Pancreas (tissue), 10 donors: ENCODE data around the gene TSHZ3. TPM values are rescaled to one million over a fixed set of nuclear protein-coding genes. Genes with fewer than 3 reads are reported as not detected.

Experiments
- ATAC-seq, 4 donors: fragments of 200-7000 bp; cut with Tn5 transposase; one replicate each; pipeline versions ENCODE4 v1.8.0 to v1.9.1; 2020; ENCODE audit warnings: mild to moderate bottlenecking in 4 of 4, moderate library complexity in 4 of 4
- DNase-seq, 6 donors: peaks; one replicate each; pipeline ENCODE4 v3.0.0-alpha.2; 2020
- FAIRE-seq: peaks from 2 replicates; lab custom pipeline; 2012; peaks lifted over from hg19 to GRCh38; lab: Jason Lieb, UNC
- H3K27ac ChIP-seq, 4 donors: fragments of 200-600 bp; sonication (generic); 1 replicate in 3 of 4; 2 replicates in 1 of 4; pipeline versions ENCODE4 v1.5.0 to v1.8.0; 2020
- H3K27me3 ChIP-seq, 4 donors: fragments of 200-600 bp; one replicate each; pipeline ENCODE4 v1.8.0; 2021
- H3K36me3 ChIP-seq, 3 donors: fragments of 200-600 bp; sonication (generic) in 1 of 3; one replicate each; pipeline versions ENCODE4 v1.5.0 to v1.8.0; 2020 to 2021
- H3K4me1 ChIP-seq, 3 donors: fragments of 200-600 bp; one replicate each; pipeline ENCODE4 v1.8.0; 2021
- H3K4me3 ChIP-seq, 4 donors: fragments of 200-600 bp; sonication (generic) in 2 of 4; one replicate each; pipeline versions ENCODE4 v1.5.0 to v1.8.0; 2020 to 2021
- H3K9me3 ChIP-seq, 4 donors: fragments of 200-600 bp; one replicate each; pipeline ENCODE4 v1.8.0; 2021
- CTCF ChIP-seq, 4 donors: fragments of 200-600 bp; sonication (generic) in 3 of 4; IDR thresholded peaks; one replicate each; pipeline versions ENCODE4 v1.5.0 to v1.8.0; 2021; ENCODE audit warnings: antibody characterized with exemption in 4 of 4
- WGBS, 2 donors: extraction: QIAGEN DNeasy Blood & Tissue Kit; methylation state at CpG; one replicate each; pipeline ENCODE4 v1.1.7; 2013; 5-methylcytosine and 5-hydroxymethylcytosine counted together
- intact Hi-C, 3 donors: fragments of 100-400 bp; cut with DNase I; formaldehyde crosslinking; loops; one replicate each; pipeline versions ENCODE4 v1.11.1 to v1.14.2; 2022
- polyA plus RNA-seq, 2 donors: library from polyadenylated mRNA; stranded (reverse); fragments of 200-250 nt; gene quantifications; one replicate each; pipeline ENCODE4 v1.2.3, GENCODE V29; 2013
- total RNA-seq, 6 donors: library from RNA; stranded (reverse); fragmentation: NEBNext Ultra II Directional in 4 of 6; extraction: Animal tissue kit (Norgen Biotek cat#: 25700) in 4 of 6; gene quantifications; one replicate each; pipeline versions ENCODE4 v1.2.1 to v1.2.4, GENCODE V29; 2021 to 2023
- donor health status: healthy with polysubstance abuse.
- donor health status: DM: no; HTN: no; CAD: no; lungs with moderate emphysema.
- donor health status: DM: no; HTN: no; CAD: no.
- donor health status: control.
- donor health status: control.
- donor health status: Bipolar disorder and iron deficiency.
- donor health status: DM: yes; HTN: yes; CAD: no.
- donor health status: DM: no; HTN: no; CAD: no.
- donor health status: DM: no; HTN: no; CAD: no.
- donor health status: DM: yes; HTN: yes; CAD: no.

Gene TSHZ3
- total and polyA plus RNA-seq, 8 donors: 0.87 to 3.2 (median 1.5) TPM

GRCh38 chr19:31269425-31270127, 79.7 kb downstream of the TSHZ3 start:
- intact Hi-C loops: no loop called here
- no peak overlapping the region for H3K4me3 ChIP-seq
- H3K27ac ChIP-seq: no peak overlapping the region
- no peak for TF ChIP-seq CTCF (IDR thresholded peaks at IDR 0.05)
- DNase-seq: no peak
- FAIRE-seq: no peak
- H3K36me3 ChIP-seq: no peaks in the 10 kb centered on the region
- peak in 1 of 4 donors; percentile 25 for ATAC-seq
- H3K4me1 ChIP-seq: no peaks in the 10 kb centered on the region
- no peaks in the 10 kb centered on the region for H3K9me3 ChIP-seq
- WGBS, 2 donors: 63 to 67% methylated on average over 10 of the region's 10 CpGs
- H3K27me3 ChIP-seq: no peaks in the 10 kb centered on the region

- FAIRE-seq (no peak), ATAC-seq (peak in 2 of 4 donors; percentile 31 to 44), DNase-seq (no peak)
- TF ChIP-seq CTCF (IDR thresholded peaks at IDR 0.05): no peak
- H3K36me3 ChIP-seq: no peaks in the 10 kb centered on the region
- WGBS, 2 donors: 81 to 85% methylated on average over 15 of the region's 15 CpGs
- no peaks in the 10 kb centered on the region for H3K4me1 ChIP-seq
- no peaks in the 10 kb centered on the region for H3K9me3 ChIP-seq
- no peaks in the 10 kb centered on the region for H3K27me3 ChIP-seq
- H3K27ac ChIP-seq: no peak overlapping the region
- H3K4me3 ChIP-seq: no peak overlapping the region
- intact Hi-C loops: no loop called here
Measured at GRCh38 chr19:31268751-31269383, 80.4 kb downstream of the TSHZ3 start.

- Histone ChIP-seq H3K4me3 (no peak overlapping the region), H3K36me3 (no peaks in the 10 kb centered on the region), H3K4me1 (no peaks in the 10 kb centered on the region), H3K27ac (no peak overlapping the region), H3K27me3 (no peaks in the 10 kb centered on the region), H3K9me3 (no peaks in the 10 kb centered on the region)
- TF ChIP-seq CTCF (IDR thresholded peaks at IDR 0.05): no peak
- intact Hi-C loops: no loop called here
- no peak for DNase-seq
- no peak for FAIRE-seq
- ATAC-seq: no peak
- WGBS, 2 donors: 80 to 84% methylated on average over 7 of the region's 7 CpGs
Measured at GRCh38 chr19:31266731-31267130, 82.5 kb downstream of the TSHZ3 start.

GRCh38 chr19:31266196-31266595, 83.0 kb downstream of the TSHZ3 start:
- Histone ChIP-seq H3K36me3 (no peaks in the 10 kb centered on the region), H3K9me3 (no peaks in the 10 kb centered on the region), H3K4me1 (no peaks in the 10 kb centered on the region), H3K4me3 (no peak overlapping the region), H3K27ac (no peak overlapping the region), H3K27me3 (no peaks in the 10 kb centered on the region)
- DNase-seq (no peak), FAIRE-seq (no peak), ATAC-seq (no peak)
- 68 to 83% methylated on average over 4 of the region's 4 CpGs for WGBS, 2 donors
- intact Hi-C loops: no loop called here
- no peak for TF ChIP-seq CTCF (IDR thresholded peaks at IDR 0.05)
